WTC11 (cell line): Measurements from ENCODE around the gene WWC1.

Source experiments
- CREB1 ChIP-seq: sonication (generic); formaldehyde crosslinking; IDR thresholded peaks from 2 replicates; pipeline ENCODE4 v1.8.0; 2023; ENCODE audit warnings: mild to moderate bottlenecking, missing genetic modification reagents
- ELF4 ChIP-seq: sonication (generic); formaldehyde crosslinking; IDR thresholded peaks from 2 replicates; pipeline ENCODE4 v1.8.1; 2022; ENCODE audit warnings: low read depth, mild to moderate bottlenecking, moderate library complexity, missing genetic modification reagents
- NFYB ChIP-seq: sonication (generic); formaldehyde crosslinking; conservative IDR thresholded peaks from 2 replicates; pipeline ENCODE4 v1.8.0; 2022; ENCODE audit warnings: low read depth, missing genetic modification reagents
- TCF7 ChIP-seq: sonication (generic); formaldehyde crosslinking; IDR thresholded peaks from 2 replicates; pipeline ENCODE4 v1.8.0; 2022; ENCODE audit warnings: mild to moderate bottlenecking, low read depth, missing genetic modification reagents, moderate library complexity
- TEAD1 ChIP-seq: sonication (generic); formaldehyde crosslinking; IDR thresholded peaks from 2 replicates; pipeline ENCODE4 v1.8.0; 2022; ENCODE audit warnings: mild to moderate bottlenecking, missing genetic modification reagents
- USF1 ChIP-seq: sonication (generic); formaldehyde crosslinking; IDR thresholded peaks from 2 replicates; pipeline ENCODE4 v1.8.0; 2022; ENCODE audit warnings: mild to moderate bottlenecking, missing genetic modification reagents
- TF ChIP-seq, protein P1 (sequence below): fragments of 200-600 bp; IDR thresholded peaks from 2 replicates; pipeline ENCODE4 v1.8.0; 2022; ENCODE audit warnings: antibody characterized with exemption
- TF ChIP-seq, protein P2 (sequence below): sonication (generic); formaldehyde crosslinking; conservative IDR thresholded peaks from 2 replicates; pipeline ENCODE4 v1.8.1; 2022; ENCODE audit warnings: mild to moderate bottlenecking, missing genetic modification reagents
- TF ChIP-seq, protein P3 (sequence below): sonication (generic); formaldehyde crosslinking; IDR thresholded peaks from 2 replicates; pipeline ENCODE4 v1.8.0; 2022; ENCODE audit warnings: mild to moderate bottlenecking, missing genetic modification reagents
- TF ChIP-seq, protein P4 (sequence below): sonication (generic); formaldehyde crosslinking; IDR thresholded peaks from 2 replicates; pipeline ENCODE4 v1.8.1; 2023; ENCODE audit warnings: mild to moderate bottlenecking, missing genetic modification reagents
- TF ChIP-seq, protein P5 (sequence below): sonication (generic); formaldehyde crosslinking; IDR thresholded peaks from 2 replicates; pipeline ENCODE4 v1.8.1; 2022; ENCODE audit warnings: low read depth, mild to moderate bottlenecking, moderate library complexity, missing genetic modification reagents, borderline replicate concordance

GRCh38 chr5:168334695-168335094 lies 43.2 kb downstream of the WWC1 start:
- TF ChIP-seq TEAD1 (CRISPR knock-in tag), result no peak; the same call in 1 of the 2 replicates
- TF ChIP-seq, protein P1, sequence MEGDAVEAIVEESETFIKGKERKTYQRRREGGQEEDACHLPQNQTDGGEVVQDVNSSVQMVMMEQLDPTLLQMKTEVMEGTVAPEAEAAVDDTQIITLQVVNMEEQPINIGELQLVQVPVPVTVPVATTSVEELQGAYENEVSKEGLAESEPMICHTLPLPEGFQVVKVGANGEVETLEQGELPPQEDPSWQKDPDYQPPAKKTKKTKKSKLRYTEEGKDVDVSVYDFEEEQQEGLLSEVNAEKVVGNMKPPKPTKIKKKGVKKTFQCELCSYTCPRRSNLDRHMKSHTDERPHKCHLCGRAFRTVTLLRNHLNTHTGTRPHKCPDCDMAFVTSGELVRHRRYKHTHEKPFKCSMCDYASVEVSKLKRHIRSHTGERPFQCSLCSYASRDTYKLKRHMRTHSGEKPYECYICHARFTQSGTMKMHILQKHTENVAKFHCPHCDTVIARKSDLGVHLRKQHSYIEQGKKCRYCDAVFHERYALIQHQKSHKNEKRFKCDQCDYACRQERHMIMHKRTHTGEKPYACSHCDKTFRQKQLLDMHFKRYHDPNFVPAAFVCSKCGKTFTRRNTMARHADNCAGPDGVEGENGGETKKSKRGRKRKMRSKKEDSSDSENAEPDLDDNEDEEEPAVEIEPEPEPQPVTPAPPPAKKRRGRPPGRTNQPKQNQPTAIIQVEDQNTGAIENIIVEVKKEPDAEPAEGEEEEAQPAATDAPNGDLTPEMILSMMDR, result no peak
- TF ChIP-seq, protein P2, sequence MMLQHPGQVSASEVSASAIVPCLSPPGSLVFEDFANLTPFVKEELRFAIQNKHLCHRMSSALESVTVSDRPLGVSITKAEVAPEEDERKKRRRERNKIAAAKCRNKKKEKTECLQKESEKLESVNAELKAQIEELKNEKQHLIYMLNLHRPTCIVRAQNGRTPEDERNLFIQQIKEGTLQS (CRISPR knock-in tag), result no peak
- TF ChIP-seq, protein P3, sequence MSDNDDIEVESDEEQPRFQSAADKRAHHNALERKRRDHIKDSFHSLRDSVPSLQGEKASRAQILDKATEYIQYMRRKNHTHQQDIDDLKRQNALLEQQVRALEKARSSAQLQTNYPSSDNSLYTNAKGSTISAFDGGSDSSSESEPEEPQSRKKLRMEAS (CRISPR knock-in tag), result no peak
- TF ChIP-seq CREB1 (CRISPR knock-in tag), result no peak
- TF ChIP-seq, protein P4, sequence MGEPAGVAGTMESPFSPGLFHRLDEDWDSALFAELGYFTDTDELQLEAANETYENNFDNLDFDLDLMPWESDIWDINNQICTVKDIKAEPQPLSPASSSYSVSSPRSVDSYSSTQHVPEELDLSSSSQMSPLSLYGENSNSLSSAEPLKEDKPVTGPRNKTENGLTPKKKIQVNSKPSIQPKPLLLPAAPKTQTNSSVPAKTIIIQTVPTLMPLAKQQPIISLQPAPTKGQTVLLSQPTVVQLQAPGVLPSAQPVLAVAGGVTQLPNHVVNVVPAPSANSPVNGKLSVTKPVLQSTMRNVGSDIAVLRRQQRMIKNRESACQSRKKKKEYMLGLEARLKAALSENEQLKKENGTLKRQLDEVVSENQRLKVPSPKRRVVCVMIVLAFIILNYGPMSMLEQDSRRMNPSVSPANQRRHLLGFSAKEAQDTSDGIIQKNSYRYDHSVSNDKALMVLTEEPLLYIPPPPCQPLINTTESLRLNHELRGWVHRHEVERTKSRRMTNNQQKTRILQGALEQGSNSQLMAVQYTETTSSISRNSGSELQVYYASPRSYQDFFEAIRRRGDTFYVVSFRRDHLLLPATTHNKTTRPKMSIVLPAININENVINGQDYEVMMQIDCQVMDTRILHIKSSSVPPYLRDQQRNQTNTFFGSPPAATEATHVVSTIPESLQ (CRISPR knock-in tag), result no peak
- no peak for TF ChIP-seq ELF4 (CRISPR knock-in tag)
- no peak for TF ChIP-seq TCF7 (CRISPR knock-in tag)
- TF ChIP-seq USF1 (CRISPR knock-in tag), result no peak
- TF ChIP-seq, protein P5, sequence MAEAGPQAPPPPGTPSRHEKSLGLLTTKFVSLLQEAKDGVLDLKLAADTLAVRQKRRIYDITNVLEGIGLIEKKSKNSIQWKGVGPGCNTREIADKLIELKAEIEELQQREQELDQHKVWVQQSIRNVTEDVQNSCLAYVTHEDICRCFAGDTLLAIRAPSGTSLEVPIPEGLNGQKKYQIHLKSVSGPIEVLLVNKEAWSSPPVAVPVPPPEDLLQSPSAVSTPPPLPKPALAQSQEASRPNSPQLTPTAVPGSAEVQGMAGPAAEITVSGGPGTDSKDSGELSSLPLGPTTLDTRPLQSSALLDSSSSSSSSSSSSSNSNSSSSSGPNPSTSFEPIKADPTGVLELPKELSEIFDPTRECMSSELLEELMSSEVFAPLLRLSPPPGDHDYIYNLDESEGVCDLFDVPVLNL (CRISPR knock-in tag), result no peak
- peak; percentile 68 for TF ChIP-seq NFYB (CRISPR knock-in tag)
